KBM-7 (cell line): ENCODE data around the gene NOL4L.
"Not testable (repeated sequence)": the region's sequence is repeated elsewhere in the genome, so short reads cannot be mapped to it uniquely, and the experiment has no call there.

ENCODE experiments used
- DNase-seq: peaks from one replicate; pipeline ENCODE4 v3.0.0-alpha.2; 2015
- in situ Hi-C: fragments of 300-500 bp; cut with MboI; formaldehyde crosslinking; loops from 2 replicates; pipeline ENCODE4 v1.14.3; 2020; ENCODE audit warnings: low sequenced_read_pairs, low pct_unique_long_range_greater_than_20kb, mixed read lengths

Gene NOL4L

DNA sequence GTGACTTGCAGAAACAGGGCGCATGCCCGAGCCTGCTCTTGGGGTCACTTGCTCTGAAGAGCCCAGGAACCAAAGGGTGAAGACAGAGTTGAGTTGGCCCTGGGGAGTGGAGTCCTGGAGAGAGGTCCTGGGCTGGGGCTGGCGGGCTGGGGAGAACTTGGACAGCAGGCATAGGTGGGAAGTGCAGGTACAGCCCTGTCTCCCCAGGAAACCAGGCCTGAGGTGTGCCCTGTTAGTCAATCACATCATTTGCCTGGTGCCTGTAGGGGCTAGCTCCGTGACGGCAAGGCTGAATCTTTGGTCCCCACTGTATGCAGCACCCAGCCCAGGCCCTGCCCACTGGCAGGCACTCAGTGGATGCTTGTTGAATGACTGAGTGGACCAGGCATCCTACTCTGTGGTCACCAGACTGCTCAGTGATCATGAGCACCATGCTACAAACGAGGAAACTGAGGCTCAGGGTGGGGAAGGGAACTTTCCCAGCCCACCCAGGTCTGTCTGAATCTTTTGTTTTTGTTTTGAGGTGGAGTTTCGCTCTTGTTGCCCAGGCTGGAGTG lies 15.6 kb upstream of the NOL4L start:
- in situ Hi-C loops = no loop called here
- no peak for DNase-seq

DNA sequence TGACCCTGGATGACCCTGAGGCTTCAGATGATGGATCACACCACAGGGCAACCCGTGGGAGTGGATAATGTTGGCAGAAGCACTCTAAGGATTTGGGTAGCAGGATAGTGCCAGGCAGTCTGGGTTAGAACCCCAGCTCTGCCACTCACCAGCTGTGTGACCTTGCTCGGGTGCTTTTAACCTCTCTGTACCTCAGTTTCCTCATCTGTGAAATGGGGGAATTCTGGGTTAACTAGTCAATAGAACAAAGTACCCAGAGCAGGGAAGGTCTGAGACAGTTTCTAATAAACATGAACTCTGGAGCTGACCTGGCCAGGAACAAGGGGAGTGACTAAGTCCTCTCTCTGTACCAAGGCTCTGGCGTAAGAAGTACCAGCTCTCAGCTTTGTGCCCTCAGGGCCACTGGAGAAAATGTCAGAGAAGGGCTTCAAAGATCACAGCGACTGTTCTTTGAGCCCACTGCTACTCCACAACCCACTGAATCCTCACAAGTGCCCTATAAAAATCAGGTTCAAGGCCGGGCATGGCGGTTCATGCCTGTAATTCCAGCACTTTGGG lies 14.7 kb upstream of the NOL4L start:
- in situ Hi-C loops = no loop called here
- no peak for DNase-seq

DNA sequence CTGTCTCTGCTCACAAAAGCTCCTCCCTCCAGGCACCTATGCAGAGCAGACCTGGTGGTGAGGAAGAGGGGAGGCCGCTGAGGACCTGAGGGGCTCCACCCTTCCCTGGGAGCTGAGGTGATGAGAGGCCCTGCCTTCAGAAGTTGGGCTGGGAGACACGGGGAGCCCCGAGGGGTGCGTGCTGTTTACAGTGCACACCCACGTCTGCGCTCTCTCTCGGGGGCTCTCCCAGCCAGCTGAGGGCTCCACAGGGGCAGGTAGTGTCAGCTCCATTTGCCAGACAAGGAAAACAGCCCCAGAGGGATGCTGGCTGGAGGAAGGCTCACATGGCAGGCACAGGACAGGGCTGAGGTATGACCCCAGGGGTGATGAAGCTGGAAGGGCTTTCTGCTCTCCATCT lies 13.5 kb upstream of the NOL4L start:
- in situ Hi-C loops = no loop called here
- DNase-seq = no peak

DNA sequence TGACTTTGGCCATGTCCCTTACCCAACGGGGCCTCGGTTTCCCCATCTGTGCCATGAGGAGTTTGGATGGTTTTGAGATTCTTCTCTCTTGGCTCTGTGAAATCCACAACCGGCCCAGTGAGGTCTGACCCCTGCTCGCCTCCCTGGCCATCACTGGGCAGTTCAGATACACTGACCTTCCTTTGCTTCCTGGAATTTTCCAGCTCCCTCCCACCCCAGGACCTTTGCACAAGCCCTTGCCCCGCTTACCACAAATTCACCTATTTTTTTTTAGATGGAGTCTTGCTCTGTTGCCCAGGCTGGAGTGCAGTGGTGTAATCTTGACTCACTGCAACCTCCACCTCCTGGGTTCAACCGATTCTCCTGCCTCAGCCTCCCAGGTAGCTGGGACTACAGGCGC lies 12.6 kb upstream of the NOL4L start:
- no peak for DNase-seq
- in situ Hi-C loops = no loop called here

DNA sequence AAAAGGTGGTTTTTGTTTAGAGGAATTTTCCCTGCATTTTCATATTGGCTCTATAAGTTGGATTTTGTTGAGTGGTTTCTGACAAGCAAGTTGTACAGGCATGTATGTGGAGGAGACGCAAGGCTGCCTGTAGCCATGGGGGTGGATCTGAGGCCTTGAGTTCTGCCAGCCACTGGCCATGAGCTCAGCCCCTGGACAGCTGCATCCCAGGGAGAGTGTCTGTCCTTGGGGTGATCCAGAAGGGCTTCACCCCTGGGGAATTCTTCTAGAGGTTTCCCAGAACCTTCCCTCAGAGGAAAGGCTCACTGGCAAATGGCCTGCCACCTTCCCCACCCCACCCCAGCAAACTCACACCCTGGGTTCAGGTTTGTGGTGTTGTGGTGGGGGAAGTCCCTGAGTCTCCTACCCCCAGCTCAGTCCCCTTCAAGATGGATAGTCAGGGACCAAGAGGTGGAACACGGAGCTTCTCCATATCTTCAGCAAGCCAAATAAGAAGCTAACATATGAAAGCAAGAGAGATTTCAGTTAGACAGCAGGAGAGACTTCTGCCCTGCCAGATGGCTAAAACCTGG lies 11.6 kb upstream of the NOL4L start:
- in situ Hi-C loops = no loop called here

DNA sequence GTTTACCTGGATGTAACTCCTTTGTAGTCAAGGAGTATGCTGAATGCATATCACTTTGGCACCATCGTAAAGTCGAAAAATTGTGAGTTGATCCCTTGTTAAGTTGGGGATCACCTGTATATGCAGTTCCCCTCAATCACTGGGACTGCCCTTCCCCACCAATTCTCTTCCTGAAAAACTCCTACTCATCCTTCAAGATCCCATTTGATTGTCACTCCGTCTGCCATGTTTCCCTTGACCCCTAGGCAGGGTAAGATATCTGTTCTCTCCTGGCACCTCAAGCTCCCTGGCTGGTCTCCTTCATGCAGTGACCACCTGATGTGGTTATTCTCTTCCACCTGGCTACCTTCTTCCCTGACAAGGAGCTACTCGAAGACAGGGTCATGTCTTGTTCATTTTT lies 10.0 kb upstream of the NOL4L start:
- DNase-seq = no peak
- in situ Hi-C loops = no loop called here

More for the DNA sequence above, 11.6 kb upstream of the NOL4L start:
- DNase-seq = no peak

DNA sequence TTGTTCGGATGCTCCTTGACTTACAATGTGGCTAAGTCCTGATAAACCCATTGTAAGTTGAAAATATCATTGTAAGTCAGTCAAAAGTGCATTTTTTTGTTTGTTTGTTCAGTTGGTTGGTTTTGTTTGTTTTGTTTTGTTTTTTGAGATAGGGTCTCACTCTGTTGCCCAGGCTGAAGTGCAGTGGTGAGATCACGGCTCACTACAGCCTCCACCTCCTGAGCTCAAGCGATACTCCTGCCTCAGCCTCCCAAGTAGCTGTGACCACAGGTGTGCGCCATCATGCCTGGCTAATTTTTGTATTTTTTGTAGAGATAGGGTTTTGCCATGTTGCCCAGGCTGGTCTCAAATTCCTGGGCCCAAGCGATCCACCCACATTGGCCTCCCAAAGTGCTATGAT lies 9.5 kb upstream of the NOL4L start:
- DNase-seq, in situ Hi-C loops: not testable (repeated sequence)

DNA sequence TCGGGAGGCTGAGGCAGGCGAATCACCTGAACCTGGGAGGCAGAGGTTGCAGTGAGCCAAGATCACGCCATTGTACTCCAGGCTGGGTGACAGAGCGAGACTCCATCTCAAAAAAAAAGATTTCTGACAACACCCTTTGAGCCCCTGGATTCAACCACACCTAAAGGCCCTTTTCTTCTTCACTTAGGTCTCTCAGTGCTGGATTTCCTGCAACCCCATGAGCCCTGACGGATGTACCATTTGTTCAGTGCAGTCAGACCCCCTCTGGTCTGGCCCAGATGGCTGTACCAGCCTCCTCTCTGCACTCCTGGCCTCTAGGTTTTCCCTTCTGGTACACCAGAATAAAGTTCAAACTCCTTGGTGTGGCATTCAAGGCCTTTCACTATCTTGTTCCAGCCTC lies 9.1 kb upstream of the NOL4L start:
- DNase-seq = no peak
- in situ Hi-C loops = no loop called here

DNA sequence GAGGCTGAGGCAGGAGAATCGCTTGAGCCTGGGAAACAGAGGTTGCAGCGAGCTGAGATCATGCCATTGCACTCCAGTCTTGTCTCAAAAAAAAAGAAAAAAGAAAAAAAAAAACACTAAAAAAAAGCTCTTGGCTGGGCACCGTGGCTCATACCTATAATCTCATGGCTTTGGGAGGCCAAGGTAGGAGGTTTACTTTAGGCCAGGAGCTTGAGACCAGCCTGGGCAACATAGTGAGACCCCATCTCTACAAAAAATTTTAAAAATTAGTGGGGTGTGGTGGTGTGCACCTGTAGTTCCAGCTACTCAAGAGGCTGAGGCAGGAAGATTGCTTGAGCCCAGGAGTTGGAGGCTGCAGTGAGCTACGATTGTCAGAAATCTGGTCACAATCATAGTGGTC lies 7.5 kb upstream of the NOL4L start:
- in situ Hi-C loops, DNase-seq: not testable (repeated sequence)

DNA sequence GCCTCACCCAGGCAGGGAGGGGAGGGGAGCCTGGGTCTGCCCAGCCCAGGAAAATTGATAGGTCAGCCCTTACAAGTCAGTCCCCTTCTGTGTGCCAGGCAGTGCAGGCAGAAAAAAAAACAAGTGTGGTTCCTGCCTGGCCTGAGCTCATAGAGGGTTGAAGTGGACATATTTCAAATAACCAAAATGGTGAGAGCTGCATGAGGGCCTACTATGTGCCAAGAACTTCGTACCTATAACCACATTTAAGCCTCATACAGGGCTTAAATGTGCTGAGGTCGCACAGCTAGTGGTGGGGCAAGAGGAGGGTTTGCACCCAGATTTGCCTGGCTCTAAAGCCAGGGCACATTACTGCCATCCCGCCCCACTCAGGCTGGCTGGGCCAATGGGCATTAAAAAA lies 6.9 kb upstream of the NOL4L start:
- no peak for DNase-seq
- in situ Hi-C loops = no loop called here

DNA sequence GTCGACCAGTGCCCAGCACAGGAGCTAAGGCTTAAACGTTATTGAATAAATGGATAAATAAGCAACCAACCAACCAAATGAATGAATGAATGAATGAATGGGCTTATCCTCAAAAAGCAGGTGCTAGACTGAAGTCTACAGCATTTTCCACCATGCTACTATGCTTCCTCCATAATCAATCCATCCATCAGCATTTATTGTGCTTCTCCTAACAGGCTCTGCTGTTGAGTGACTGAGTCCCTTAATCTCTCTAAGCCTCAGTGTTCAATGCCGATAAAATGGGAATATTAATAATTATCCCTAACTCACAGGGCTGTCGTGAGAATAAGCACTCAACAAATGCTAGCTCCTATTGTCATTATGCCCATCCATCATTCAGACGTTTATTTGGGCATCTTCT lies 4.6 kb upstream of the NOL4L start:
- in situ Hi-C loops = no loop called here
- DNase-seq = no peak

DNA sequence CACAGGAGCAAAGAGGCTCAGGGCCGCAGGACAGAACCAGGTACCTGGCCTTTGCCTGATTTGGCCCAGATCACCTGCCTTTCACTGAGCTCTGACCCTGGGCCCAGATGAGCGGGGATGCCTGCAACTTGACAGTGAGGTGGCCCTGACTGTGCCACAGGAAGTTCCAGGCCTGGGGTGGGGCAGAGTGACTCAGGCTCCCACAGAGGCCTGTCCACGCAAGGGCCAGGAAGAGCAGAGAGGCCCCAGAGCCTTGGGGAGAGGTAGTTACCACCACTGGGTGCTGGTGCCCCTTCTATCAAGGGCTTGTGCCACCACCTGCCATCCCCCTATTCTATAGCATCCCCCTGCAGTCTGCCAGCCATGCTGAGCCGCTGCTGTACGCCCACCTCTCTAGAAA lies 4.1 kb upstream of the NOL4L start:
- DNase-seq = no peak
- in situ Hi-C loops = no loop called here

DNA sequence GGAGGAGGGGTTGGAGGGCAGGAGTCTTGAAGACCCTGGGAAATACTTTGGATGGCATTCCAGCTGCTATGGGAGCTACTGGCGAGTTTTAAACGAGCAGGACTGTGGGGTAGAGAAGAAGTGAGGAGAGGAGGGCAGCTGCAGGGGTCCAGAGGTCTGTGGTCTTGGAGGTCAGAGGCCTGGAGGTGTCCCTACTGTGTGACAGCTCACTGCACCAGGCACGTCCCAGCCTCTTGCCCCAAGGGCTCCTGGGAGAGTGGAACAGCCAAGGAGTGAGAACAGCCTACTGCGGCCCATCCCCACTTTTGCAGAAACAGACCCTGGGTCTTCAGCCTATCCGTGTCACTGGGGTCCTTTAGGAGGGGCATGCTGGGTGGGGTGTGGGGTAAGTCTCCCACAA lies 2.9 kb upstream of the NOL4L start:
- in situ Hi-C loops = no loop called here
- DNase-seq = no peak

DNA sequence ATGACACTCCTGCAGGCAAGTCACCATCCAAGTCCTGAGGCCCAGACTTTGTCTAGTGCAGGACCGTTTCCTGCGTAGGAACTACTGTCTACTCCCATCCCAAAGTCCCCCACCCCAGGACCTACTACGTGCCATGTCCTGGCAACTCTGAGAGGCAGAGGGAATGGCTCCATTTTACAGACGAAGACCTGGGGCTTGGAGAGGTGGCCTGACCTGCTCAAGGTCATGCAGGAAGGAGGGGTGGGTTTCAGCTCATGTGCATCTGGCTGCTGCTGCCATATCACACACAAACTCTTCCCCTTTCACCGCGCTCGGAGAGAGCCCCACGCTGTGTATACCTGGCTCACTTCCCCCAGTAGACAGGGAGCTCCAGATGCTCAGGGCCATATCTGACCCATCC lies 1.2 kb upstream of the NOL4L start:
- DNase-seq = no peak
- in situ Hi-C loops = no loop called here

DNA sequence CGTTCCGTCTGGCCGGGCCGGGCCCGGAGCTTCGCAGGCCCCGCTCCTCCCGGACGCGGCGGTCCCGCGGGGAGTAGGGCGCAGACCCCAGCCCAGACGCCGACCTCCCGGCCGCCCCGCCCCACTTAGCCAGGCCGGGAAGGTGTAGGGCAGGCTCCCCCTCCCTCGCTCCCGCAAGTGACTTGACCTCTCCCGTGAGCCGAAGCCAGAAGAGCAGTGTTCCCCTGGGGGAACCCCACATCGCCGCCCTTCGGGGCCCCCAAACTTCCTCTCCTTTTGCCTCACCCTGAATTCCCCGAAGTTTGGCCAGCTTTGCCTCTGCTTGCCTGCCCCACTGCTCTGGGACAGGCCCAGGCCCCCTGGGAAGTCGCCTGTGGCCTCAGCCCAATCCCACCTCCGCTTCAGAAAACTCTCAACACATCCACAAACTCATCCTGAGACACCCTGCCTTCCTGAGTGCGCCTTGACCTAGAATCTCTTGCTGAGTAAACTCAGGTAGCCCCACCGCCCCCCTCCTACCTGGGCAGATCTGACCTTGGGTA lies 524 bp upstream of the NOL4L start:
- in situ Hi-C loops = no loop called here
- no peak for DNase-seq

DNA sequence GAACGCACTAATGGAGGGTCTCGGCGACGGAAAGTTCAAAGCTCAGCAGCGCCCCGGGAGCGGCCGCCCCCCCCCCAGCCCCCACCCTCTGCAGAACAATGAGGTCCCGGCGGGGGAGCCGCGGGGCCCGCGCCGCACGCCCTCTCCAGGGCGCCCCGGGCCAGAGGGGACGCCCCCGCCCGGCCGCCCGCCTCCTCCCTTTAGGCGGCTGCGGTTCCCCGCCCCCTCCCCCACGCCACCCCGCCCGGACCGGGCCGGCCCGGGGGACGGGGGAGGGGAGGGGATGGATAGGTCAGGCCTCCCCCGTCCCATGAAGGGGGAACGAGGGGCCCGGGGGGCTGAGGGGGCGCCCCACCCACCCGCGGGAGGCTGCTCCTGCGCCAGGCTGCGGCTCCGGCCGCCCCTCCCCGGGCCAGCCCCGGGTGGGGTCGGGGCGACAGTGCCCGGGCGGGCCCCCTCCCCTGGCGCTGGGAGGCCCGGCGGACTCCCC lies 1.5 kb downstream of the NOL4L start:
- in situ Hi-C loops = no loop called here
- no peak for DNase-seq

DNA sequence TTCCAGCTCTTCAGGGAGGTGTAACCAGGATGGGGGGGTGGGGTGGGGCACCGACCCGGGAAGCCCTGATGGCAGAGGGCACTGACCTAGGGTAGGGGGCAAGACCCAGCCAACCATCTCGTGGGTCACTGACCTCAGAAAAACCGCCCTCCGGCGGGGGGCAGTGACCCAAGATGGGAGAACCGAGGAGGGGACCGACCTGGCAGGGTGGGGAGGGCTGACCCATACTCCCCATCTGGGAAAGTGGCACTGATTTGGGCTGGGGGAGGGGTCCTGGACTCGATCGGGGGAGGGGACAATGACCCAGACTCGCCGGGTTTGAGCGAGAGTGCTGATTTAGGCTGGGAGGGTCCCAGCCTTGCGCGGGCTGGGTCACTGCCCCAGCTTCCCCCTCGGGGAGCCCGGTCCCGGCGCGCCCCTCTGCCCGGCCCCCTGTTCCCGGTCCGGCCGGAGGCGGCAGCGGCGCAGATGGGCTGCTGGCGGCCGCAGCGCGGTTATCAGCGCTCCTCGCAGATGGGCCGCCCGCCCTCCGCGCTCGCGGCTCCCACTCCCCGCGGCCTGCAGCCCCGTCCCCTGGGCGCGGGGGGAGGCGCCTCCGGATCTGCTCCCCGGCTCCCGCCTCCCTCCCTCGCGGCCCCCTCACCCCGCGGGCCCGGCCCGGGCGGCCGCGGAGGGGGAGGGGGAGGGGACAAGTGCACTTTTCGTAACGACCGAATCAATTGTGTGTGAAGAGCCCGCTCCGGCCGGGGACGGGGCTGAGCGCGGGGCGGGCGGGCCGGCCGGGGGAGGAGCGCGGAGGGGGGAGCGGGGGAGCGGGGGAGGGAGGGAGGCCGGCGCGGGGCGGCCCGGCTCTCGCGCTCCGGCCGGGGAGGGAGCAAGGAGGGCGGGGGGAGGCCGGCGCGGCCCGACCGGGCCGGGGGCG lies 2.2 kb downstream of the NOL4L start:
- peak; percentile 32 for DNase-seq
- in situ Hi-C loops = no loop called here

DNA sequence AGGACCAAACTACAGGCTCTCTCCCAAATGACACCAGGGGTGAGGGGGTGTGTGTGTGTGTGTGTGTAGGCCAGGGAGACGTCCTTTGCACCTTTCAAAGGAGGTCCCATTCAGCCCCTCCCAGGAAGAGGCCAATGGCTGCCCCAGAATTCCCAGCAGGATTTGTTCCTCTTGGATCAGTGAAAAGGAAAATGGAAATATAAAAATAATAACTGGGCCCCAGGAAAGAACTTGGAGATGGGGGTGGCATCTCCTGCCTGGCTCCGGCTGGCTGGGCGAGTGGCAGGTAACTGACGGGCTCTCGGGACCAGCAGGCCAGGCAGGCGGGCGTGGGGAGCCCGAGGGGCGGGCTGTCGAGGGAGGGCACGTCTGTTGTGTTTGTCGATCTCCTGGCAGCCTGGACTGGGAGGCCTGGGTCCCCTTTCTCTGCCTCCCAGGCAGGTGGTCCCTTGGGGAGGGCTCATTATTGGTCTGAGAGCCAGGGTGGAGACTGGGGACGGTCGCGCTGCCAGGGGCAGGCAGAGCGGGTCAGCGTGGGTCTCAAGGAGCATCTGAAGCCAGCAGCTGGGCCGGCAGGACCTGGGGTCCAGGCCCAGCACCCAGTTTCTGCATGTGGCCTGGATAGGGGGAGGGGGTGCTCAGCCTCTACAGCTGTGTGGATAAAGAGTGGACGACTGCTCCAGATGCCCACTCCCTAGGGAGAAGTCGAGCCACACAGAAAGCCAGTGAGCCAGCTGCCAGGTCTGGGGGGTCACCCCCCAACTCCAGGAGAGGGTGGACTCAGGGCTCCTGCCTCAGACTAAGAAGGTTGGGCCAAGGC lies 3.1 kb downstream of the NOL4L start:
- DNase-seq = no peak

More for the DNA sequence above, 3.1 kb downstream of the NOL4L start:
- in situ Hi-C loops = no loop called here
